K562 (cell line): ENCODE results near the gene SMC6. TPM values are rescaled to one million over a fixed set of nuclear protein-coding genes. Genes with fewer than 3 reads are reported as not detected.

Experiments used
- EGR1 ChIP-seq: fragments of 450-650 bp; conservative IDR thresholded peaks from 2 replicates; pipeline ENCODE4 v1.6.1; 2017; ENCODE audit warnings: mild to moderate bottlenecking
- ETS2 ChIP-seq: IDR thresholded peaks from 2 replicates; pipeline ENCODE4 v1.6.1; 2016; ENCODE audit warnings: borderline replicate concordance, missing genetic modification characterization, mild to moderate bottlenecking, moderate library complexity, missing compliant biosample characterization; ENCODE audit not compliant: poor library complexity, severe bottlenecking
- FOXM1 ChIP-seq, 2 experiments: fragments of 450-650 bp in 1 of 2; sonication (generic) in 1 of 2; formaldehyde crosslinking in 1 of 2; IDR thresholded peaks; 2 replicates each; pipeline versions ENCODE4 v1.6.1 to v1.9.0; 2017 to 2022; ENCODE audit warnings: low read depth in 2 of 2, mild to moderate bottlenecking in 2 of 2, missing genetic modification reagents in 1 of 2, moderate library complexity in 1 of 2
- NEUROD1 ChIP-seq: fragments of 150-350 bp; IDR thresholded peaks from 2 replicates; pipeline ENCODE4 v1.6.1; 2014; ENCODE audit warnings: borderline replicate concordance, low read length, low read depth; ENCODE audit not compliant: partially characterized antibody
- NFXL1 ChIP-seq: fragments of 450-650 bp; formaldehyde crosslinking; IDR thresholded peaks from 2 replicates; pipeline ENCODE4 v1.4.0; 2021; ENCODE audit warnings: mild to moderate bottlenecking
- PHB ChIP-seq: fragments of 250-450 bp; sonication (Bioruptor Pico); IDR thresholded peaks from 2 replicates; pipeline ENCODE4 v1.5.0; 2021
- PML ChIP-seq: IDR thresholded peaks from 2 replicates; pipeline ENCODE4 v1.6.1; 2012; ENCODE audit warnings: low read length, inconsistent platforms
- POLR2AphosphoS5 ChIP-seq: IDR thresholded peaks from 2 replicates; pipeline ENCODE4 v1.6.1; 2011; ENCODE audit warnings: mild to moderate bottlenecking, low read depth, low read length, moderate library complexity; ENCODE audit not compliant: control insufficient read depth, insufficient read depth
- RBM25 ChIP-seq: fragments of 200-400 bp; formaldehyde crosslinking; IDR thresholded peaks from 2 replicates; pipeline ENCODE4 v1.6.1; 2018; ENCODE audit warnings: low read length, low read depth, moderate library complexity; ENCODE audit not compliant: severe bottlenecking
- SLC30A9 ChIP-seq: fragments of 250-450 bp; sonication (Bioruptor Pico); IDR thresholded peaks from 2 replicates; pipeline ENCODE4 v1.8.0; 2022; ENCODE audit warnings: mild to moderate bottlenecking, moderate library complexity
- SMARCC2 ChIP-seq: fragments of 450-650 bp; IDR thresholded peaks from 2 replicates; pipeline ENCODE4 v1.6.1; 2017; ENCODE audit warnings: antibody characterized with exemption, moderate library complexity, mild to moderate bottlenecking, low read depth
- SREBF2 ChIP-seq: sonication (generic); formaldehyde crosslinking; IDR thresholded peaks from 2 replicates; pipeline ENCODE4 v1.4.0; 2020; ENCODE audit warnings: mild to moderate bottlenecking, missing genetic modification reagents
- TAF9B ChIP-seq: fragments of 450-650 bp; IDR thresholded peaks from 2 replicates; pipeline ENCODE4 v1.6.1; 2018; ENCODE audit warnings: mild to moderate bottlenecking; ENCODE audit not compliant: partially characterized antibody
- TCF3 ChIP-seq: sonication (generic); formaldehyde crosslinking; IDR thresholded peaks from 2 replicates; pipeline ENCODE4 v1.4.0; 2020; ENCODE audit warnings: mild to moderate bottlenecking, missing genetic modification reagents
- TEAD4 ChIP-seq, 2 experiments: sonication (generic) in 1 of 2; formaldehyde crosslinking in 1 of 2; IDR thresholded peaks; 2 replicates each; pipeline versions ENCODE4 v1.6.1 to v1.8.0; 2012 to 2022; ENCODE audit warnings: borderline replicate concordance in 1 of 2, inconsistent platforms in 1 of 2, low read length in 1 of 2, mild to moderate bottlenecking in 1 of 2, missing genetic modification reagents in 1 of 2
- YY1 ChIP-seq, 3 experiments: IDR thresholded peaks; 2 replicates each; pipeline ENCODE4 v1.6.1; 2011; ENCODE audit warnings: low read length in 2 of 3, mild to moderate bottlenecking in 2 of 3, moderate library complexity in 2 of 3, borderline replicate concordance in 1 of 3, control low read depth in 1 of 3, low read depth in 1 of 3; ENCODE audit not compliant: insufficient read depth in 3 of 3, insufficient replicate concordance in 2 of 3, control insufficient read depth in 1 of 3, insufficient read length in 1 of 3; ENCODE audit errors: extremely low read depth in 1 of 3
- polyA plus RNA-seq, 8 experiments: library from polyadenylated mRNA; depleted of rRNA in 4 of 8; stranded (reverse) in 5 of 8; unstranded in 3 of 8; fragments of >200 nt; fragmentation: Nextera tagmentation in 2 of 8; fragmentation: Illumina TruSeq in 1 of 8; extraction: Ambion mirVana in 2 of 8; extraction: Trizol in 1 of 8; gene quantifications; 2 replicates each; pipeline versions ENCODE4 v1.2.1 to v1.2.3, GENCODE V29; 2011 to 2014; ENCODE audit warnings: inconsistent platforms in 1 of 8, missing spikeins in 1 of 8
- total RNA-seq, 7 experiments: library from RNA; depleted of rRNA in 6 of 7; stranded (reverse); fragments of >200 nt in 6 of 7; fragmentation: Illumina TruSeq in 2 of 7; extraction: Trizol in 2 of 7; gene quantifications; 2 replicates each; pipeline versions ENCODE4 v1.2.1 to v1.2.3, GENCODE V29; 2011 to 2021; ENCODE audit warnings: low replicate concordance in 1 of 7
- TF ChIP-seq, protein P1 (sequence below): fragments of 250-450 bp; sonication (Bioruptor Pico); IDR thresholded peaks from 2 replicates; pipeline ENCODE4 v1.5.0; 2020; ENCODE audit warnings: mild to moderate bottlenecking
- TF ChIP-seq, protein P2 (sequence below): fragments of 450-650 bp; IDR thresholded peaks from 2 replicates; pipeline ENCODE4 v1.6.1; 2016; ENCODE audit warnings: low read depth, mild to moderate bottlenecking, moderate library complexity
- TF ChIP-seq, protein P3 (sequence below), 2 experiments: fragments of 150-350 bp in 1 of 2; IDR thresholded peaks; 2 replicates each; pipeline ENCODE4 v1.6.1; 2012 to 2016; ENCODE audit warnings: low read depth in 2 of 2, low read length in 2 of 2, mild to moderate bottlenecking in 1 of 2, moderate library complexity in 1 of 2

The SMC6 gene
- total and polyA plus RNA-seq, 9 of the 15 experiments (the other 6 are each of a cell fraction or from before 2014, with no cell fraction given), result 14.2 to 75.9 (median 47.7) TPM

DNA sequence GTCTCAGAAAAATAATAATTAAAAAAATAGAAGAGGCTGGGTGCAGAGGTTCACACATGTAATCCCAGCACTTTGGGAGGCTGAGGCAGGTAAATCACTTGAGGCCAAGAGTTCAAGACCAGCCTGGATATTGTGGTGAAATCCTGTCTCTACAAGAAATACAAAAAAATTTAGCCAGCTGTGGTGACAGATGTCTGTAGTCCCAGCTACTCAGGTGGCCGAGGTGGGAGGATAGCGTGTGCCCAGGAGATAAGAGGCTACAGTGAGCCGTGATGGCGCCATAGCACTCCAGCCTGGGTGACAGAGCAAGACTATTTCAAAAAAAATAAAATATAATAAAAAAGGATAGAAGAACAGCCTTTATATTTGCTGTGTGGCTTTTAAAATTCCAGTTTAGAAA, 35.9 kb downstream of the SMC6 start (continued):
- TF ChIP-seq SMARCC2 (0 out of 2 replicates have a peak, but pooled peaks have one; percentile 51), YY1 (IDR thresholded peaks at IDR 0.05; ENCODE audit: borderline replicate concordance in 1 of 3, control insufficient read depth in 1 of 3, extremely low read depth in 1 of 3, insufficient read depth in 3 of 3, insufficient read length in 1 of 3, insufficient replicate concordance in 2 of 3, low read depth in 1 of 3, low read length in 2 of 3) (peak in 2 of 3 experiments; percentile 56 to 77), PHB (CRISPR knock-in tag) (no peak), POLR2AphosphoS5 (peak; percentile 94), RBM25 (no peak), NEUROD1 (peak; percentile 61), TCF3 (CRISPR knock-in tag) (peak; percentile 93), SLC30A9 (CRISPR knock-in tag) (no peak), PML (peak; percentile 84), SREBF2 (CRISPR knock-in tag) (no peak), FOXM1 (IDR thresholded peaks at IDR 0.05; ENCODE audit: low read depth) (peak; percentile 63; the same call in 1 of the 2 replicates), FOXM1 (CRISPR knock-in tag; IDR thresholded peaks at IDR 0.05; ENCODE audit: low read depth) (no peak), NFXL1 (CRISPR knock-in tag) (no peak), ETS2 (tag) (no peak), TAF9B (peak; percentile 12), TEAD4 (IDR thresholded peaks at IDR 0.05; ENCODE audit: low read length) (peak; percentile 92), TEAD4 (CRISPR knock-in tag; IDR thresholded peaks at IDR 0.05; ENCODE audit: borderline replicate concordance) (no peak), EGR1 (peak; percentile 66)
- TF ChIP-seq, protein P1, sequence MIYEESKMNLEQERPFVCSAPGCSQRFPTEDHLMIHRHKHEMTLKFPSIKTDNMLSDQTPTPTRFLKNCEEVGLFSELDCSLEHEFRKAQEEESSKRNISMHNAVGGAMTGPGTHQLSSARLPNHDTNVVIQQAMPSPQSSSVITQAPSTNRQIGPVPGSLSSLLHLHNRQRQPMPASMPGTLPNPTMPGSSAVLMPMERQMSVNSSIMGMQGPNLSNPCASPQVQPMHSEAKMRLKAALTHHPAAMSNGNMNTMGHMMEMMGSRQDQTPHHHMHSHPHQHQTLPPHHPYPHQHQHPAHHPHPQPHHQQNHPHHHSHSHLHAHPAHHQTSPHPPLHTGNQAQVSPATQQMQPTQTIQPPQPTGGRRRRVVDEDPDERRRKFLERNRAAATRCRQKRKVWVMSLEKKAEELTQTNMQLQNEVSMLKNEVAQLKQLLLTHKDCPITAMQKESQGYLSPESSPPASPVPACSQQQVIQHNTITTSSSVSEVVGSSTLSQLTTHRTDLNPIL (CRISPR knock-in tag), result no peak
- TF ChIP-seq, protein P2, sequence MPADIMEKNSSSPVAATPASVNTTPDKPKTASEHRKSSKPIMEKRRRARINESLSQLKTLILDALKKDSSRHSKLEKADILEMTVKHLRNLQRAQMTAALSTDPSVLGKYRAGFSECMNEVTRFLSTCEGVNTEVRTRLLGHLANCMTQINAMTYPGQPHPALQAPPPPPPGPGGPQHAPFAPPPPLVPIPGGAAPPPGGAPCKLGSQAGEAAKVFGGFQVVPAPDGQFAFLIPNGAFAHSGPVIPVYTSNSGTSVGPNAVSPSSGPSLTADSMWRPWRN, result no peak
- TF ChIP-seq, protein P3, sequence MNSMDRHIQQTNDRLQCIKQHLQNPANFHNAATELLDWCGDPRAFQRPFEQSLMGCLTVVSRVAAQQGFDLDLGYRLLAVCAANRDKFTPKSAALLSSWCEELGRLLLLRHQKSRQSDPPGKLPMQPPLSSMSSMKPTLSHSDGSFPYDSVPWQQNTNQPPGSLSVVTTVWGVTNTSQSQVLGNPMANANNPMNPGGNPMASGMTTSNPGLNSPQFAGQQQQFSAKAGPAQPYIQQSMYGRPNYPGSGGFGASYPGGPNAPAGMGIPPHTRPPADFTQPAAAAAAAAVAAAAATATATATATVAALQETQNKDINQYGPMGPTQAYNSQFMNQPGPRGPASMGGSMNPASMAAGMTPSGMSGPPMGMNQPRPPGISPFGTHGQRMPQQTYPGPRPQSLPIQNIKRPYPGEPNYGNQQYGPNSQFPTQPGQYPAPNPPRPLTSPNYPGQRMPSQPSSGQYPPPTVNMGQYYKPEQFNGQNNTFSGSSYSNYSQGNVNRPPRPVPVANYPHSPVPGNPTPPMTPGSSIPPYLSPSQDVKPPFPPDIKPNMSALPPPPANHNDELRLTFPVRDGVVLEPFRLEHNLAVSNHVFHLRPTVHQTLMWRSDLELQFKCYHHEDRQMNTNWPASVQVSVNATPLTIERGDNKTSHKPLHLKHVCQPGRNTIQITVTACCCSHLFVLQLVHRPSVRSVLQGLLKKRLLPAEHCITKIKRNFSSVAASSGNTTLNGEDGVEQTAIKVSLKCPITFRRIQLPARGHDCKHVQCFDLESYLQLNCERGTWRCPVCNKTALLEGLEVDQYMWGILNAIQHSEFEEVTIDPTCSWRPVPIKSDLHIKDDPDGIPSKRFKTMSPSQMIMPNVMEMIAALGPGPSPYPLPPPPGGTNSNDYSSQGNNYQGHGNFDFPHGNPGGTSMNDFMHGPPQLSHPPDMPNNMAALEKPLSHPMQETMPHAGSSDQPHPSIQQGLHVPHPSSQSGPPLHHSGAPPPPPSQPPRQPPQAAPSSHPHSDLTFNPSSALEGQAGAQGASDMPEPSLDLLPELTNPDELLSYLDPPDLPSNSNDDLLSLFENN (IDR thresholded peaks at IDR 0.05; ENCODE audit: low read depth in 2 of 2, low read length in 2 of 2), result peak in 1 of 2 experiments; percentile 81; a peak in 2 of 4 replicates
